NCI-H748 treated with DMSO at 0.1 percent for 48 hours (cell line): Measurements from ENCODE around the gene EIPR1.
A peak's percentile ranks its signal among the peaks of the same experiment; 100 is the strongest.

Experiments
- DNase-seq: peaks from one replicate; lab custom pipeline; 2025; lab: John Stamatoyannopoulos, UW

Gene EIPR1

DNA sequence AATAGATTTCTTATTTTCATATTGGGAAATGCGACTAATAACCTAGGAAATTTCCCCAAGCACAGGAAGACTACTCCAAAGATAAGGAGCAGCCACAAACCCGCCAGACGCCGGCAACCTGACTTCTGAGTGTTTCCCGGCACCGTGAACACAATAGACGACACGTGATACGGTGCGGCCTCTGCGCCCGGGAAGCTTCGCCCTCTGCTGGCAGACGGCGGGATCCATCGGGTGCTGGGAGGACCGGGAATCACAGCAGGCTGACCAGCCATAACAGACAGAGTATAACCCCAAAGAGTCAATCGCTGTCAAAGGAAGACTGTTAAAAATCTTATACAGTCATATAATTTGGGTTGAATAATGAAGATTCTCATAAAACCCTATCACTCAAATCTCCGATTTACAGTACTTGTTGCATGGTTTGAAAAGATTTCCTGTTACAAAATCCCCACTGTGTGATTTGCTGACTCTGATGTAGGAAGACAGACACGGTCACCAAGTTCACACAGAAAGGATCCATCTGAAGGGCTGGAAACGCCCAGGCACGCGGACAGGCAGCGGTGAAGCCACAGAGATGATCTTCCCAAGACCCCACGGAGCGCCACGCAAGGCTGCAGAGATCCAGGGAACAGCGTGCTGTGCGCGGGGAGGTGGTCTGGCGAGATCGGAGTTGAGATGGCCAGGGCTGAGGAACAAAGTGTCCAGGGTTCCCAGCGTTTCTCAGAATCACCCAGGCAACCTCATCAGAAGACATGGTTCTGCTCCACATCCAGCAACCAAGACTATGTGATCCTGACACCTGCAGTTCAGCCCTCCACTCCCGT is 73.8 kb downstream of the EIPR1 start:
- peak; percentile 81 for DNase-seq

DNA sequence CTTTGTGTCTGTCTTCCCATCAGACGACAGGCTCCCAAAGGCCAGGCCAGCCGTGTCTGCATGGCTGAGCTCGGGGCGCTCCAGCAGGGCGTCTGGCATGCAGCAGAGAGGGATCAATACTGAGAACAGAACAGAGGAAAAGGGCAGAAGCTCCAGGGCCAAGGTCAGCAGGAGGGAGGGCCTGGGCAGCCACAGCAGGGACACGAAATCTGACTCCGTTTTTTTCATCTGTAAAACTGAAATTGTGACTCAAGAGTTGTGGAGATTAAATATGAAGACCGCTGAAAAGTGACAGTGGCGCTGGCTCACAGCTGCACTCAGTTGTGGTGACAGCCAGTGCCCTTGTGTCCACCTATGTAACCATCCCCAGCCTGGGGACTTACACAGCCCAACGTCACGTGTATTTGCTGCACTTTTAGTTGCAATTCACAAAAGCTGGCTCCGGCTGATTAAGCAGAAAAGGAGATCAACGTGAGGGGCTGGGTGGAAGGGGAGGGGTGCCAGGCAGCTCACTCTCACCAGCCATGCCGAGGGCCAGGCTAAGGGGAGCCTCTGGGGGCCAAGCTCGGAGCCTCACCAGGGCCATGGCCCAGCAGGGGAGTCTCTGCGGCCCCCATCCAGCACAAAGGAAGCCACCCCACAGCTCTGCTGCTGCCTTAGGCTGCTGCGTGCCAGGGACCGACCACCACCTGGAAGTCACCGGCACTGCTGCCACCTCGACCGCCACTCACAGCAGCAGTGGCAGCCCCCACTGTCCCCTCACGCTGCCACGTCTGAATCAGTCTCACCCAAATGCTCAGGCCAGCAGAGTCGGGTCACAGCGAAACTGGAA is 74.7 kb downstream of the EIPR1 start:
- DNase-seq: no peak

DNA sequence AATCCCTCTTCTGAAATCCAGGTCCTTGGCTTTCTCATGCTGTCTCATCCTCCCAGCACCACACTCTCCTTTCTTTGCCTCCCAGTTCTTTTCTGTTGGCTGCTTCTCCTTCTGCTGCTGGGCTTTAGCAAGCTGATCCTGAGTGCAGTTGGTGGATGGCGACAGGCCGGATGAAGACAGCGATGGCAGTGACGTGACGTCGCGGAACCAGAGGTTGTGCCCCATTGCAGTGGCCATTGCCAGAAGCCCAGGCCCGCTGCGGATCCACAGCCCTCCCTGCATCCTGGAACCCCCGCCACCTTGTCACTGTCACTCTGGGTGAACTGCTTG is 75.2 kb downstream of the EIPR1 start:
- DNase-seq: no peak

DNA sequence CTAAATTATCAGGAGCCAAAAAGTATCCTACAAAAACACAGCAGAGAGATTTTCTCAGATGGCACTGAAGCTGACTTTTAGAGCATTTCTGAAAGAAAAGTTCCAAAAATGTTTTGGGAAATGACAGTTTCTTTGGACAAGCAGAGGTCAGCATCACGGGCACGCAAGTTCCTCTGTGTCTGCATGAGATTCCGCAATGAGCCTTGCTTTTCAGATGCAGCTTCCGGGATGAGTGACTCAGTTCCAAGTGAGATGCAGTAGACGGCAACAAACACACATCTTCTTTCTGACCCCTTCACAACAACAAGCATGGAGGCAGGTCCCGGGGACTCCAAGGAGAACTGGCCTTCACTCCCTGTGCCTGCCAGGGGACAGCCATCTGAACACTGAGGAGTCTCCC is 76.6 kb downstream of the EIPR1 start:
- no peak for DNase-seq

DNA sequence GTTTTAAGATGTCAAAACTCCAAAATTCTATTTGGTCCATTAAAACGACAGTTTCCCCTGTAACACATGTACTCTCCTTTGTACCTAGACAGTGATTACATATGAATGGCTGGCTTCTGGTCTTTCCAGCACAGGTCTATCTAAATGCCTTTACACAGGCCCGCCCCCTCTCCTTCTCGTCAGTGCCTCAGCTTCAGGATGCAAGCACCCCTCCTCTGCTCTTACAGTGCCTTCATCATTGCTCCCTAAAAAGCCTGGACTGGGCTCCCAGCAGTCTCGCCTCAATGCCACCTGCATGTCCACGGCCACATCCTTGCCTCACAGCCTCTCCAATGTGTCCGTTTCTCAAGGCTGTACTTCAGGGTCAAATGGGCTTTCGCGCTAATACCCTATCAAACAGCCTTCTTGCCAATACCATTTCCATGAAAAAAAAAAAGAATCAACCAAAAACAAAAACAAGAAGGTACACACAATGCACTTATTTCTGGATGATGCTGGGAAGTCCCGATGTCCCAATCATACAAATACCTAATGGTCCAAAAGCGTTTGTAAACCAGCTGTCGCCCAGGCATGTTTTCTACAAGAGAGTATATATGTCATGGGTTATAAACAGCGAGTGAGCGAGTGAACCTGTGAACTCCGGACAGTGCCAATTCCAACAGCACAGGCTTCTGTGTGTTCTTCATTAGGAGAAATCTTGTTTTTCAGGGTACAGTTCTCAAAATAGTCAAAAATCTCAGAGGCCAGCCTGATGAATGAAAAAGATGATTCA is 77.2 kb downstream of the EIPR1 start:
- DNase-seq: no peak

DNA sequence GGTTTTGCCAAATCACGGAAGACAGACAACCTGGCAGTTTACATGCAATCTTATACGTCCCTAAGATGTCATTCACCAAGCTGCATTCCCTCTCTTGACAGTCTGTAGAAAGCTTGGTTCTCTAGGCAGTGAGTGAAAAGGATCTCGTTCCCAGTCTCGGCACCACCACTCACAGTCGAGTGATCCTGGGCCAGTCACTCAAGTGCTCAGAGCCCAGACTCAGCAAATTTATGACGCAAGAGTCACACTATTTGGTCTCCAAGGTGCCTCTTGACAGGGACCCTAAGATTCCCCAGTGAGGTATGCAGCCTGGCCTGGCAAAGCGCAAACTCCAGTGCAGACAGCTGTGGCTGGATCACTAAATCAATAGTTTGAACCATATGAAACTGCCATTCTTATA is 77.9 kb downstream of the EIPR1 start:
- no peak for DNase-seq

DNA sequence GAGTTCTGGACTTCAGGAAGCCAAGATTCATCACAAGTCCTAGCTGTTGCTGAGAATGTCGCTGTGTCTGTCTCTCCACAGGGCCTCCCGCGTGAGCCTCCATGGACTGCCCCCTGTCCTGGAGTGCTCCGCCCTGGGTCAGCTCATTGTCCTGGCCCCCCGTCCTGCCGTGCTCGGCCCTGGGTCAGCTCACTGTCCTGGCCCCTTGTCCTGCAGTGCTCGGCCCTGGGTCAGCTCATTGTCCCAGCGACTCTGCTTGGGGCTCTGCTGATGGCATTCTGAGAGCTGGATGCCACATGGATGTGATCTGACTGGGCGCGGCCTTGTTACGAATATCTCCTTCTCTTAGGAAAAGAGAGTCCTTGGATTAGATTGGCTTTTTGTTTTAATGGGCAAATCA is 78.5 kb downstream of the EIPR1 start:
- DNase-seq: no peak

DNA sequence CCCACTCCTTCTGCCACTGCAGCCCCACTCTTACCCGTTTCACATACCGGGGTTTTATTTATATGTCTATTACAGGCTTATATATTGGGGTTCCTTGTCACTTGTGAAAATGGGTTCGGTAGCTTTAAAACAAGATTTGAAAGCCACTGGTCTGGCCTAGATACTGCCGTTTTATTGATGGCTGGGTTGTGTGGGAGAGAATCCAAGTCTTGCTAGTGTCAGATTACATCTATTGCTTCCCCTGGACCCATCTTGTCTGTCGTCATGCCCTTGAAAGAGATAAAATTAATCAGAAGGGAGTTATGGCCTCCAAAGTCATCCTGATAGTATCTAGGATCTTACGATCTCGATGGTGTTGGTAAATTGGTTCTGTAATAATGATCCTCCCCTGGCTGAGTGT is 79.4 kb downstream of the EIPR1 start:
- DNase-seq: no peak

DNA sequence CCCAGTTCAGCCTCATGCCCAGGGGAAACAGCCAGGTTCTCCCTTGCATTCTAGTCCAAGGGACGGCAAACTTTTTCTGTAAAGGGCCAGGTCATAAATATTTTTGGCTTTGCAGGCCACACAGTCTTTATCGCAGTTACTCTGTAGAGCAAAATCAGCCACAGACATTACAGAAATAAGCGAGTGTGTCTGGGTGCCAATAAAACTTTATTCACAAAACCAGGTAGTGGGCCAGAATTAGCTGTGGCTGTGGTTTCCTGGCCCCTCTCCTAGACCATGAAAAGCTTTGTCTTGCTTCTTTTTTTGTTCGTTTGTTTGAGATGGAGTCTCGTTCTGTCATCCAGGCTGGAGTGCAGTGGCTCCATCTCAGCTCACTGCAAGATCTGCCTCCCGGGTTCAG is 80.1 kb downstream of the EIPR1 start:
- DNase-seq: no peak

DNA sequence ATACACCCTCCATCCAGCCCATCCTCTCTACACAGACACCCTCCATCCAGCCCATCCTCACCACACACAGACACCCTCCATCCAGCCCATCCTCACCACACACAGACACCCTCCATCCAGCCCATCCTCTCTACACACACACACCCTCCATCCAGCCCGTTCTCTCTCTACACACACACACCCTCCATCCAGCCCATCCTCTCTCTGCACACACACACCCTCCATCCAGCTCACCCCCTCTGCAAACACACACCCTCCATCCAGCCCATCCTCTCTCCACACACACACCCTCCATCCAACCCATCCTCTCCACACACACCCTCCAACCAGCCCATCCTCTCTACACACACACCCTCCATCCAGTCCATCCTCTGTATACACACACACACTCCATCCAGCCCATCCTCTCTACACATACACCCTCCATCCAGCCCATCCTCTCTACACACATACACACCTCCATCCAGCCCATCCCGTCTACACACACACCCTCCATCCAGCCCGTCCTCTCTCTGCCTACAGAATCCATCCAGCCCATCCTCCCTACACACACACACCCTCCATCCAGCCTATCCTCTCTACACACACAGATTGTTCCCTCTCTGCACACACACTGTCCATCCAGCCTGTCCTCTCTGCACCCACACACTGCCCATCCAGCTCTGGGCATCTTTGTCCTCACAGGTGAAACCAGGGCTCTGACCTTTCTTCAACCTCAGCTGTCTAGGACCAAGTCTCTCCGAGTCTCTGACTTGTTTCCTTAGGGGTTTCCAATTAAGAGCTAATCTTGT is 81.2 kb downstream of the EIPR1 start:
- no peak for DNase-seq

DNA sequence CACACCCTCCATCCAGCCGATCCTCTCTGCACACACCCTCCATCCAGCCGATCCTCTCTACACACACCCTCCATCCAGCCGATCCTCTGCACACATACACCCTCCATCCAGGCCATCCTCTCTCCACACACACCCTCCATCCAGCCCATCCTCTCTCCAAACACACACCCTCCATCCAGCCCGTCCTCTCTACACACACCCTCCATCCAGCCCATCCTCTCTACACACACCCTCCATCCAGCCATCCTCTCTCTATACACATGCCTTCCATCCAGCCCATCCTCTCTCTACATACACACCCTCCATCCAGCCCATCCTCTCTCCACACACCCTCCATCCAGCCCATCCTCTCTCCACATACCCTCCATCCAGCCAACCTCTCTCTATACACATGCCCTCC is 83.1 kb downstream of the EIPR1 start:
- DNase-seq: no peak

DNA sequence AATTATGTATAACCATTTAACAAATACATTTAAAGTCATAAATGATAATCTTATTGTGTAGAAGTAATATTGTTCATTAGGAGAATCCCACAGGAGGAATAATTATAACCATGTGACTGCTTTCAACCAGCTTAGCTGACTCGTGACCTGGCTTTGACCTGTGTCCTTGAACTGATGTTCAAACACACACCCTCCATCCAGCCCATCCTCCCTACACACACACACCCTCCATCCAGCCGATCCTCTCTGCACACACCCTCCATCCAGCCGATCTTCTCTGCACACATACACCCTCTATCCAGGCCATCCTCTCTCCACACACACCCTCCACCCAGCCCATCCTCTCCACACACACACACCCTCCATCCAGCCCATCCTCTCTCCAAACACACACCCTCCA is 83.5 kb downstream of the EIPR1 start:
- peak; percentile 33 for DNase-seq

DNA sequence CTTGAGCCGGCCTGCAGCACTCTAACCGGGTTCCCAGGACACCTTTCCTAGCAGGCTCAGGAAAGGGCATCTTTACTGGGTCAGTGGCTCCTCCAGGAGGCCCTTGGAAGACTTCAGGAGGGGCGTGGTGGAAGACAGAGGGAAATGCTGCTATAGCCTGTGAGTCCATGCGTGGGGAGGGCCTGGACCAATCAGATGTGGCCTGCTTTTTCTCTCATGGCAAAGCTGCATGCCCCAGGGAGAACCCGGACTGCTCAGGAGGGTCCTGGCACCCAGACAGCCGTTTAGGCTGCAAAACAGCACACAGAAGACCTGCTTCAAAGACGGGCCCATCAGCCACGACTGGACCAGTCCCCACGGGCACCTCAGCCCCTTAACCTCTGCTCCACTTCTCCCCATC is 84.4 kb downstream of the EIPR1 start:
- no peak for DNase-seq

DNA sequence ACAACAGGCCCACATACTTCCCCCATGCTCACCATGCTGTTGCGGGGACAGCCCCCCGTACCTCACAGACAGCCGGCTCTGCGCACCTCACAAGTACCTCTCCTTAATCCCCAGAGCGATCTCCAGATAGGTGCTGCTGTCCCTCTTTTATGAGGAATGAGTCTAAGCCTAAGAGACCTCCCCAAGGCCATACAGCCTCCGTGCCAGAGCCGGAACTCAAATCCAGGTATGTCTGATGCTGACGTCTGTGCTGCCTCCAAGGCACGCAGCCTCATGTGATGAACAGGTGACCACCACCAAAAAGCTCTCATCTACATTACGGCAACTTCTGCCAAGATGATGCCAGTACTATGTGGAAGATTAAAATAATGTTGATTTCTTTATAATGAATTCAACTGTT is 85.2 kb downstream of the EIPR1 start:
- DNase-seq: no peak

DNA sequence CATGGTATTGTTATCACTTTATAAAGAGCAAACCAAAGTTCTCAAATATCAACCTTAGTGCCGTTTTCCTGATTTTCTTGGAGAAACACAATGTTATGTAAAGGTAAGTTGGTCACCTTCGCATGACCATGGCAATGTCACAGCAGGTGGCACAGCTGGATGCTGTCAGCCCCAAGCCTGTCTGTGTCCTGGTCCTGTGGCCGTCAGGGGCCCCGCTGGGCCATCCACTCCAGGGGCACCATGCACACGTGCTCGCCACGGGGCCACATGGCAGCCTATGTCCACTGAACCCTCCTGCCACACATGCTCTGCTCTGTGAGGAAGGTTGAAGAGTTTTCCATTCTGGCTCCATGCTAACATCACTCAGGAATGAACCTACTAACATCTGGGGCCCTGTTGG is 85.9 kb downstream of the EIPR1 start:
- no peak for DNase-seq

DNA sequence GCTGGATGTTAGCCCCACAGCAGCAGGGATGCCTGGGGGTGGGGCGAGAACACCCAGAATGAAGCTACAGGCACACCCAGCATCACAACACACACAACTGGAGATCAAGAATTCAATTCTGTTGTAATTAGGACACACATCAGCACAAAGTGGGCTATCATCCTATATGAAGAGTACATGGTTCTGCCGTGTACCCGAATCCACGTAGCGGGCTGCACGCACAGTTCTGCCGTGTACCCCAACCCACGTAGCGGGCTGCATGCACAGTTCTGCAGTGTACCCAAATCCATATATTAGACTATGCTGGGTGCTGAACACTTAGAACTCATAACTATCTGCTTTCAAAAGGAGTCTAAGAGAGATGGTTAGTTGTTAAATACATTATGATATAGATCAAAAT is 86.5 kb downstream of the EIPR1 start:
- no peak for DNase-seq

DNA sequence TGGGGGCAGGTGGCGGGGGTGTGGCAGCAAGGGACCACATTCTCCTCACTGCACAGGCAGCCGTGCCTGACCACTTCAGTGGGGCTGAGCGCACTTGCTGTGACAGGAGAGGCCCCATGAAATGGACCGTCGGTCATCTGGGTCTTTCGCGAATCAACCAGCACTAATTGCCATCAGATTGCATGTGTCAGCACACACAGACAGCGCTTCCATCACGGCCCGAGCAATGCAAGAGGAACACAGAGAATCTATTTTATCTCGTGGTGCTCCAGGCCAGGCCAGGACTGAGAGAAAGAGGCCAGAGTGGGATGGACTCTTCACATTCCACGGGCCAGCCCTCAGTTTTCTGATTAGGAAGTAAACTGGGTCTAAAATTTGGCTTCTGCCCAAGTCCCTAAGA is 87.0 kb downstream of the EIPR1 start:
- DNase-seq: no peak

DNA sequence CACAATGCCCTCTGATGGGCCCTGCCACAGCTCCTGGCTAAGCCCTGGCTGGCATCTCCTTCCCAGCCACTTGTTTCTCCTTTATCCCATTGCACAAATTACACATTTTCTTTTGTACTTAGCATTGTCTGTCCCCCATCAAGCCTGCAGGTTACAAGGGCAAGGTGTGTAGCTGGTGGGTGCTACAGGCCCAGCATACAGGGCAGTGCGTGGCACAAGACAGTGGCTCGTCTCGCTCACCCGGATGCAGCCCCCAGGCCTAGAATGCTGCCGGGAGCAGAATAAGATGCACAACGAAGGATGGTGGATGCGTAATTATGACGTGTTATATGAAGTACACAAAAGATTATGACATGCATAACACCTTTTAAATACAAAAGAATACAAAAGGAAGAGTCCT is 87.6 kb downstream of the EIPR1 start:
- DNase-seq: no peak

DNA sequence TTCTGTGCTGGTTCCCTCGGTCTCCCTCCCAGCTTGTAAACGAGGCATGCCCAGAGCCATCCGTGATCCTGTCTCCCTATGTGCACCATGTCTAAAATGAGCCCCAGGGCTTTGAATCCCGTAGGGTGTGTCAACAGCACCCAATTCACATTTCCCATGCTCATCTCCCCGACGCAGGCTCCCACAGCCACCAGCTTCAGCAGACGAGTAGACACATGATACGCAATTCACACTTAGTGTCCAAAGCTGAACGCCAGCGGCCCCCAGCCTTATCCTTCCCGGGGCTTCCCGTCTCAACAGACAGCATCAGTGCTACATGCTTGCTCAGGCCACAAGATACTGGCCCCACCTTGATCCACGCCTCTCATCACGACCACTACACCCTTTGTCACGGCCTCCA is 88.1 kb downstream of the EIPR1 start:
- DNase-seq: no peak

DNA sequence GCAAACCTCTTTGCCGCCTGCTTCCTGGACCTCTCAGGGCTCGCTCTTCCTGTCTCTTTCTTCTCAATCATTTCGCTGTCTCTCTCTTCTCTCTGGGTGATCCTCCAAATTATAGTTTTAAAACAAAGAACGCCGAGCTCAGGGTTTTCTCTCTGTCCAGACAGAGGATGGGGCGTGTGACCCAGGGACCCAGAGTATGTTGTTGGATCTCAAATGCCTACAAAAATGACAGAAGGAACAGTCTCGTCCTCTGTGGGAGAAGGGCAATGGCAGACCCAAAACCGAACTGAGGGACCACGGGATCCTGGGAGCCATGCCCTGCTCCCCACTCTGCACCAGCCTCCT is 88.5 kb downstream of the EIPR1 start:
- DNase-seq: no peak

DNA sequence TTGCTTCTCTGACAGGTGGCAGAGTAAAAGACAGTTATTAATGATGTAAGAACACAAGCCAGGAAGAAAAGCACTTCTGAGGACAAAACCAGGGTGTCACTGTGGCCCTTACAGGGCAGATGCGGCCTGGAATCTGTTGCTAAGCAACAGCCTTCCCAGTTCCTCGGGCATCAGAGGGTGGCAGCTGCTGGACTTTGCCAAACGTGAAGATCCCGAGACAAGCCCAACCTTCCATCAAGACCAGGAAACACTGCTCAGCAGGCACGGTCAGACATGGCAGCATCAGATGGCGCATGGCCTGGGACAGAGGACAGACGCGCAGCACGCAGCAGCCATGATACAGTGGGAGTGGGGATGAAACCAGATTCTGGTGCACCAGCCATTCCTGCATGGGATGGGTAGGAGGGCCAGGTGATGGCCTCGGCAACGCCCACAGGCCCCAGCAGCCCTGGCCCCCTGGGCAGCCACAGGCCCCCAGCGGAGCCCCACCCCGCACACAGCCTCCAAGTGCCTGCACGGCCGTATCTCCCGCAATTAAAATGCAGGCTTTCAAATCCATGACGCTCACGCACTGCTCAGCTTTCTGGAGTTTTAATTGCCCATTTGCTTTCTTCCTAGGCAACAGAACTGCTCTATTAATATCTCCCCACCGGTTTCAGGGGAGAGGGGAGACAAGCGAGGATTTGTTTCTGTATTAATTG is 89.0 kb downstream of the EIPR1 start:
- peak; percentile 44 for DNase-seq

DNA sequence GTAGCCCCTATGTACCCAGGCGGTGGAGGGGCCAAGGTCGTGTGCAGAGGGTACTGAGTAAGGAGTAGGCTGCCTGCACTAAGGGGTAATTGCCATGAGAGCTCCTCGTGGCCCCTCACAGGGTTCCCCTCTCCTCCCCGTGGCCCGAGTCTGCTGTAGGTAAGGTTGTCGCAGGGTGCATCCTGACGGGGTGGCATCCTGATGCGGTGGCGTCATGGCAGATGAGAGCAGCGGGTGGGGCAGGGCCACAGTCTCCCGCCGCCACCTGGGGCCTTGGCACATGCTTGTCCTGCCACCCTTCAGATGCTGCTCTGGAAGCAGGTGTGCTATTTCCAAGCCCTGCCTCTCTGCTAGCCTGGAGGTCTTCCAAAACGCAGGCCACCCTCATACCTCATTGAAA is 89.7 kb downstream of the EIPR1 start:
- no peak for DNase-seq
